Suprapubic skin (tissue), 4 donors: ENCODE measurements around the gene PDCD6IP.

ENCODE experiments used
- EP300 ChIP-seq: sonication (generic); formaldehyde crosslinking; IDR thresholded peaks from one replicate; pipeline ENCODE4 v1.6.1; 2017; ENCODE audit warnings: antibody characterized with exemption
- POLR2A ChIP-seq, 2 donors: fragments of 450-650 bp; IDR thresholded peaks; one replicate each; pipeline ENCODE4 v1.6.1; 2017; ENCODE audit warnings: antibody characterized with exemption in 2 of 2, mild to moderate bottlenecking in 2 of 2, moderate library complexity in 2 of 2
- POLR2AphosphoS5 ChIP-seq, 3 donors: sonication (generic); formaldehyde crosslinking; IDR thresholded peaks; one replicate each; pipeline ENCODE4 v1.6.1; 2017; ENCODE audit warnings: antibody characterized with exemption in 3 of 3
- TF ChIP-seq, protein P1 (sequence below), 2 donors: fragments of 200-600 bp in 1 of 2; fragments of 450-650 bp in 1 of 2; sonication (generic) in 1 of 2; IDR thresholded peaks; one replicate each; pipeline ENCODE4 v1.5.1; 2016 to 2019; ENCODE audit warnings: antibody characterized with exemption in 2 of 2, mild to moderate bottlenecking in 1 of 2, moderate library complexity in 1 of 2

DNA sequence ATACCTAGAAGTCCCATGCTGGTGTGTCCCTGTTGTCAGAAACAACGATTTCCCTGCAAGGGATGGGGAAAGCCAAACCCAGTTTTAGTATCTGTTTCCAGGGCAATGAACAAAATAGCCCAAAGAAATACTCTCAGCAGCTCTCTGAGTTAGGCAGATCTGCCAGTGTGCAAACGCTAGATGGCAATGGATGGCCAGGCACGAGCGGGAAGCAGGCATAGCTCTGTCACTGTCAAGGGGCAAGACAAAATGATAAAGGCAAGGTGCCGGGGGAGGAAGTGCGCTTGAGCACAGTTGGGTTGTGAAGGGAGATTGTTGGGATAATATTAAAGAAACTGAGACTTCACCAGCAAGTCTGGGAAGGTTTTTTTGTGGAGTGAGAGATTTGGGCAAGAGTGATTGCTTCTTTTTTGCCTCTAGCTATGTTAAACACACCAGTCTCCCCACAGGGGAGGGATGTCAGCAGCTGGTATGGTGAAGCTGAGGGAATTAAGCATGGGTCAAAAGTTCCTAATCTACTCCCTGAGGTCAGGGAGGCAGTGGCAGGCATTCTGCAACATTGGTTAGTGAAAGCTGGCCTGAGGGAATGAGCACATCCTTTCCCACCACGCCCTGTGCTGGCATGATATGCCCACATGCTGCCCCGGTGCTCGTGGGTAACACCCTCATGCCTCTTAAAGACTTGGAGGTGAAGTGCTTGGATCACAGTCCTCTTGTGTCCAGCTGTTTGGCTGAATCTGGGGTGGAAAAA lies 117.5 kb downstream of the PDCD6IP start:
- TF ChIP-seq, protein P1, sequence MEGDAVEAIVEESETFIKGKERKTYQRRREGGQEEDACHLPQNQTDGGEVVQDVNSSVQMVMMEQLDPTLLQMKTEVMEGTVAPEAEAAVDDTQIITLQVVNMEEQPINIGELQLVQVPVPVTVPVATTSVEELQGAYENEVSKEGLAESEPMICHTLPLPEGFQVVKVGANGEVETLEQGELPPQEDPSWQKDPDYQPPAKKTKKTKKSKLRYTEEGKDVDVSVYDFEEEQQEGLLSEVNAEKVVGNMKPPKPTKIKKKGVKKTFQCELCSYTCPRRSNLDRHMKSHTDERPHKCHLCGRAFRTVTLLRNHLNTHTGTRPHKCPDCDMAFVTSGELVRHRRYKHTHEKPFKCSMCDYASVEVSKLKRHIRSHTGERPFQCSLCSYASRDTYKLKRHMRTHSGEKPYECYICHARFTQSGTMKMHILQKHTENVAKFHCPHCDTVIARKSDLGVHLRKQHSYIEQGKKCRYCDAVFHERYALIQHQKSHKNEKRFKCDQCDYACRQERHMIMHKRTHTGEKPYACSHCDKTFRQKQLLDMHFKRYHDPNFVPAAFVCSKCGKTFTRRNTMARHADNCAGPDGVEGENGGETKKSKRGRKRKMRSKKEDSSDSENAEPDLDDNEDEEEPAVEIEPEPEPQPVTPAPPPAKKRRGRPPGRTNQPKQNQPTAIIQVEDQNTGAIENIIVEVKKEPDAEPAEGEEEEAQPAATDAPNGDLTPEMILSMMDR (IDR thresholded peaks at IDR 0.05) = no peak
- no peak for TF ChIP-seq POLR2A (IDR thresholded peaks at IDR 0.05)
- TF ChIP-seq POLR2AphosphoS5 (IDR thresholded peaks at IDR 0.05) = no peak
- no peak for TF ChIP-seq EP300
